Pancreas (tissue), 10 donors: ENCODE data around the gene RTEL1. TPM values are rescaled to one million over a fixed set of nuclear protein-coding genes. Genes with fewer than 3 reads are reported as not detected.
A peak's percentile ranks its signal among the peaks of the same experiment; 100 is the strongest.

Experiments used
- ATAC-seq, 4 donors: fragments of 200-7000 bp; cut with Tn5 transposase; one replicate each; pipeline versions ENCODE4 v1.8.0 to v1.9.1; 2020; ENCODE audit warnings: mild to moderate bottlenecking in 4 of 4, moderate library complexity in 4 of 4
- DNase-seq, 6 donors: peaks; one replicate each; pipeline ENCODE4 v3.0.0-alpha.2; 2020
- FAIRE-seq: peaks from 2 replicates; lab custom pipeline; 2012; peaks lifted over from hg19 to GRCh38; lab: Jason Lieb, UNC
- H3K27ac ChIP-seq, 4 donors: fragments of 200-600 bp; sonication (generic); 1 replicate in 3 of 4; 2 replicates in 1 of 4; pipeline versions ENCODE4 v1.5.0 to v1.8.0; 2020
- H3K27me3 ChIP-seq, 4 donors: fragments of 200-600 bp; one replicate each; pipeline ENCODE4 v1.8.0; 2021
- H3K36me3 ChIP-seq, 3 donors: fragments of 200-600 bp; sonication (generic) in 1 of 3; one replicate each; pipeline versions ENCODE4 v1.5.0 to v1.8.0; 2020 to 2021
- H3K4me1 ChIP-seq, 3 donors: fragments of 200-600 bp; one replicate each; pipeline ENCODE4 v1.8.0; 2021
- H3K4me3 ChIP-seq, 4 donors: fragments of 200-600 bp; sonication (generic) in 2 of 4; one replicate each; pipeline versions ENCODE4 v1.5.0 to v1.8.0; 2020 to 2021
- H3K9me3 ChIP-seq, 4 donors: fragments of 200-600 bp; one replicate each; pipeline ENCODE4 v1.8.0; 2021
- CTCF ChIP-seq, 4 donors: fragments of 200-600 bp; sonication (generic) in 3 of 4; IDR thresholded peaks; one replicate each; pipeline versions ENCODE4 v1.5.0 to v1.8.0; 2021; ENCODE audit warnings: antibody characterized with exemption in 4 of 4
- WGBS, 2 donors: extraction: QIAGEN DNeasy Blood & Tissue Kit; methylation state at CpG; one replicate each; pipeline ENCODE4 v1.1.7; 2013; 5-methylcytosine and 5-hydroxymethylcytosine counted together
- intact Hi-C, 3 donors: fragments of 100-400 bp; cut with DNase I; formaldehyde crosslinking; loops; one replicate each; pipeline versions ENCODE4 v1.11.1 to v1.14.2; 2022
- polyA plus RNA-seq, 2 donors: library from polyadenylated mRNA; stranded (reverse); fragments of 200-250 nt; gene quantifications; one replicate each; pipeline ENCODE4 v1.2.3, GENCODE V29; 2013
- total RNA-seq, 6 donors: library from RNA; stranded (reverse); fragmentation: NEBNext Ultra II Directional in 4 of 6; extraction: Animal tissue kit (Norgen Biotek cat#: 25700) in 4 of 6; gene quantifications; one replicate each; pipeline versions ENCODE4 v1.2.1 to v1.2.4, GENCODE V29; 2021 to 2023
- donor health status: healthy with polysubstance abuse.
- donor health status: DM: no; HTN: no; CAD: no; lungs with moderate emphysema.
- donor health status: DM: no; HTN: no; CAD: no.
- donor health status: control.
- donor health status: control.
- donor health status: Bipolar disorder and iron deficiency.
- donor health status: DM: yes; HTN: yes; CAD: no.
- donor health status: DM: no; HTN: no; CAD: no.
- donor health status: DM: no; HTN: no; CAD: no.
- donor health status: DM: yes; HTN: yes; CAD: no.

The RTEL1 gene
- total and polyA plus RNA-seq, 8 donors: 10.5 to 36.6 (median 15.0) TPM

GRCh38 chr20:63641792-63642523, 16.2 kb upstream of the RTEL1 start:
- H3K4me3 ChIP-seq: peak overlapping the region; percentile 48 to 68 (median 61)
- H3K9me3 ChIP-seq: no peaks in the 10 kb centered on the region
- no peaks in the 10 kb centered on the region for H3K36me3 ChIP-seq
- no peaks in the 10 kb centered on the region for H3K4me1 ChIP-seq
- no peaks in the 10 kb centered on the region for H3K27me3 ChIP-seq
- intact Hi-C loops: no loop called here
- DNase-seq (peak; percentile 92 to 99 (median 96)), FAIRE-seq (no peak), ATAC-seq (peak; percentile 89 to 92 (median 90))
- peak overlapping the region; percentile 68 to 83 (median 79) for H3K27ac ChIP-seq
- TF ChIP-seq CTCF (IDR thresholded peaks at IDR 0.05): peak; percentile 14 to 32 (median 25)
- WGBS, 2 donors: 1 to 2% methylated on average over 53 to 86 of the region's 86 CpGs

- peak in 1 of 4 donors; percentile 9 for ATAC-seq
- intact Hi-C loops: no loop called here
- Histone ChIP-seq H3K4me1 (no peaks in the 10 kb centered on the region), H3K9me3 (no peaks in the 10 kb centered on the region), H3K27me3 (no peaks in the 10 kb centered on the region), H3K4me3 (peak overlapping the region; percentile 23 to 63 (median 59)), H3K27ac (peak overlapping the region; percentile 68 to 83 (median 79)), H3K36me3 (no peaks in the 10 kb centered on the region)
- 26 to 30% methylated on average over 29 of the region's 29 CpGs for WGBS, 2 donors
- no peak for TF ChIP-seq CTCF (IDR thresholded peaks at IDR 0.05)
- peak in 4 of 6 donors; percentile 38 to 62 (median 56) for DNase-seq
- FAIRE-seq: no peak
Measured at GRCh38 chr20:63642527-63643247, 15.4 kb upstream of the RTEL1 start.

GRCh38 chr20:63643499-63643898, 14.6 kb upstream of the RTEL1 start:
- peak in 1 of 6 donors; percentile 49 for DNase-seq
- Histone ChIP-seq H3K36me3 (no peaks in the 10 kb centered on the region), H3K4me3 (no peak overlapping the region), H3K27me3 (no peaks in the 10 kb centered on the region), H3K27ac (no peak overlapping the region), H3K9me3 (no peaks in the 10 kb centered on the region), H3K4me1 (no peaks in the 10 kb centered on the region)
- 84 to 89% methylated on average over 10 of the region's 10 CpGs for WGBS, 2 donors
- intact Hi-C loops: no loop called here
- ATAC-seq: no peak
- TF ChIP-seq CTCF (IDR thresholded peaks at IDR 0.05): no peak
- no peak for FAIRE-seq

DNA sequence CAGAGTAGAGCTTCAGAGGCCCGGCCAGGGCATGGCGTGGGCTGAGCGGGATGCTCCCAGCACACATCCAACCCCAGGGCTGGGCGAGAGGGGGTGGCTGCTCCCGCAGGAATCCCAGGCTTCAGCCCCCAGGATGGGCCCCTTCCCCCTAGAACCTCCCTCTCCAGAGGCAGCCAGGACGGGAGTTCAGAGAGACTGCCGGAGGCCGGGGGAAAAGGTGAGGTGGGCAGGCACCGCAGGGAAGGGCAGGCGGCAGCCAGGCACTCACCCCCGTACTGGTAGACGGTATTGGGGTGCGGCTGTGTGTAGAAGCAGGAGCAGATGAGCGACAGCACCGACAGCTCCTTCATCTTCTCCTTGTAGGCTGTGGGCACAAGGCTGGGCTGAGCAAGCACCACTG, 14.2 kb upstream of the RTEL1 start:
- no peaks in the 10 kb centered on the region for H3K27me3 ChIP-seq
- WGBS, 2 donors: 85 to 92% methylated on average over 15 of the region's 15 CpGs
- H3K4me3 ChIP-seq: no peak overlapping the region
- no peaks in the 10 kb centered on the region for H3K4me1 ChIP-seq
- DNase-seq (peak in 2 of 6 donors; percentile 46 to 56), ATAC-seq (no peak), FAIRE-seq (no peak)
- H3K27ac ChIP-seq: no peak overlapping the region
- H3K9me3 ChIP-seq: no peaks in the 10 kb centered on the region
- intact Hi-C loops: no loop called here
- H3K36me3 ChIP-seq: no peaks in the 10 kb centered on the region
- TF ChIP-seq CTCF (IDR thresholded peaks at IDR 0.05): no peak
